A549 (cell line): ENCODE results near the gene DIAPH2.

ENCODE experiments used
- TF ChIP-seq, protein P1 (sequence below): fragments of >200 bp; sonication (Bioruptor Twin); formaldehyde crosslinking; IDR thresholded peaks from 3 replicates; pipeline ENCODE4 v1.6.1; 2016
- TF ChIP-seq, protein P2 (sequence below): fragments of >200 bp; sonication (Bioruptor Twin); formaldehyde crosslinking; IDR thresholded peaks from 3 replicates; pipeline ENCODE4 v1.5.1; 2016

DNA sequence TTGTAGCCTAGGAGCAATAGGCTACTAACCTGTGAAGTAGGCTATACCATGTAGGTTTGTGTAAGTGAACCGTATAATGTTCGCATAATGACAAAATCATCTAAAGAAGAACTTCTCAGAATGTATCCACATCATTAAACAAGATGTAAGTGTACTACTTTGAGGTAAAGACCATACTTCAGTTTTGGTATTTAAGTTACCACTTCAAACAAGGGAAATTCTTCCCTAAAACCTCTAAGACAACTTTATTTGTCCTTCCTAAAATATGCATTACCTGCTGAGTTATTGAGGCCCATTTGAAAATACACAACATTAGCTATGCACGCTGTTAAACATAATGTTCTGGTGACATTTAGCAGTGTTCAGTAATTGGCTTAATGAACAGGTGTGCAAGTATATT lies 381.7 kb downstream of the DIAPH2 start:
- TF ChIP-seq, protein P1, sequence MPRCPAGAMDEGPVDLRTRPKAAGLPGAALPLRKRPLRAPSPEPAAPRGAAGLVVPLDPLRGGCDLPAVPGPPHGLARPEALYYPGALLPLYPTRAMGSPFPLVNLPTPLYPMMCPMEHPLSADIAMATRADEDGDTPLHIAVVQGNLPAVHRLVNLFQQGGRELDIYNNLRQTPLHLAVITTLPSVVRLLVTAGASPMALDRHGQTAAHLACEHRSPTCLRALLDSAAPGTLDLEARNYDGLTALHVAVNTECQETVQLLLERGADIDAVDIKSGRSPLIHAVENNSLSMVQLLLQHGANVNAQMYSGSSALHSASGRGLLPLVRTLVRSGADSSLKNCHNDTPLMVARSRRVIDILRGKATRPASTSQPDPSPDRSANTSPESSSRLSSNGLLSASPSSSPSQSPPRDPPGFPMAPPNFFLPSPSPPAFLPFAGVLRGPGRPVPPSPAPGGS: no peak
- TF ChIP-seq, protein P2, sequence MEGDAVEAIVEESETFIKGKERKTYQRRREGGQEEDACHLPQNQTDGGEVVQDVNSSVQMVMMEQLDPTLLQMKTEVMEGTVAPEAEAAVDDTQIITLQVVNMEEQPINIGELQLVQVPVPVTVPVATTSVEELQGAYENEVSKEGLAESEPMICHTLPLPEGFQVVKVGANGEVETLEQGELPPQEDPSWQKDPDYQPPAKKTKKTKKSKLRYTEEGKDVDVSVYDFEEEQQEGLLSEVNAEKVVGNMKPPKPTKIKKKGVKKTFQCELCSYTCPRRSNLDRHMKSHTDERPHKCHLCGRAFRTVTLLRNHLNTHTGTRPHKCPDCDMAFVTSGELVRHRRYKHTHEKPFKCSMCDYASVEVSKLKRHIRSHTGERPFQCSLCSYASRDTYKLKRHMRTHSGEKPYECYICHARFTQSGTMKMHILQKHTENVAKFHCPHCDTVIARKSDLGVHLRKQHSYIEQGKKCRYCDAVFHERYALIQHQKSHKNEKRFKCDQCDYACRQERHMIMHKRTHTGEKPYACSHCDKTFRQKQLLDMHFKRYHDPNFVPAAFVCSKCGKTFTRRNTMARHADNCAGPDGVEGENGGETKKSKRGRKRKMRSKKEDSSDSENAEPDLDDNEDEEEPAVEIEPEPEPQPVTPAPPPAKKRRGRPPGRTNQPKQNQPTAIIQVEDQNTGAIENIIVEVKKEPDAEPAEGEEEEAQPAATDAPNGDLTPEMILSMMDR: no peak
